HepG2 (cell line): ENCODE measurements around the gene CSNK2A1. TPM values are rescaled to one million over a fixed set of nuclear protein-coding genes. Genes with fewer than 3 reads are reported as not detected.

ENCODE experiments used
- ATAC-seq: fragments of 200-7000 bp; cut with Tn5 transposase; 3 replicates; pipeline ENCODE4 v1.9.1; 2020; ENCODE audit warnings: mild to moderate bottlenecking, moderate library complexity
- BruUV-seq: library from RNA; stranded (reverse); fragments of 400-500 nt; replicated peaks from 2 replicates; lab custom pipeline; 2021; lab: Mats Ljungman, UMichigan
- CTCF ChIA-PET: fragments of 300-600 bp; formaldehyde crosslinking; extraction: SDS; loops from one replicate; lab custom pipeline; 2021; ENCODE audit warnings: low total read pairs, inconsistent platforms, low intra/inter-chr PET ratio; lab: Yijun Ruan, JAX
- POLR2A ChIA-PET: fragments of 350-600 bp; sonication (Branson Sonifier 250); formaldehyde crosslinking; loops from one replicate; lab custom pipeline; 2020; ENCODE audit warnings: antibody characterized with exemption, inconsistent platforms; lab: Yijun Ruan, JAX
- DNase-seq: peaks from one replicate; pipeline ENCODE4 v3.0.0-alpha.2; 2015; ENCODE audit warnings: low spot score
- FAIRE-seq: peaks from 3 replicates; lab custom pipeline; 2011; peaks lifted over from hg19 to GRCh38; lab: Jason Lieb, UNC
- H2AFZ ChIP-seq: one replicate; pipeline ENCODE4 v1.6.1; 2011; ENCODE audit warnings: low read length, inconsistent platforms
- H3K27ac ChIP-seq: fragments of 300-600 bp; 3 replicates; pipeline ENCODE4 v1.8.0; 2011; ENCODE audit warnings: mixed run types, mild to moderate bottlenecking, mixed read lengths, low read length, inconsistent platforms; ENCODE audit not compliant: insufficient read depth; ENCODE audit errors: extremely low read length
- H3K27me3 ChIP-seq, 2 experiments: fragments of 200-600 bp in 1 of 2; 2 replicates in 1 of 2; 3 replicates in 1 of 2; pipeline versions ENCODE4 v1.6.0 to v1.8.0; 2011; ENCODE audit warnings: low read length in 2 of 2, mild to moderate bottlenecking in 2 of 2, moderate library complexity in 2 of 2, inconsistent platforms in 1 of 2; ENCODE audit not compliant: insufficient read depth in 2 of 2, control insufficient read depth in 1 of 2
- H3K36me3 ChIP-seq, 2 experiments: fragments of 200-600 bp in 1 of 2; replicated peaks in 1 of 2; 2 replicates in 1 of 2; 3 replicates in 1 of 2; pipeline versions ENCODE4 v1.5.1 to v1.8.0; 2011; ENCODE audit warnings: low read length in 2 of 2, inconsistent platforms in 1 of 2; ENCODE audit not compliant: insufficient read depth in 2 of 2, control insufficient read depth in 1 of 2
- H3K4me1 ChIP-seq: 2 replicates; pipeline ENCODE4 v1.5.1; 2012; ENCODE audit warnings: low read length, inconsistent platforms; ENCODE audit not compliant: insufficient read depth
- H3K4me2 ChIP-seq: 2 replicates; pipeline ENCODE4 v1.6.0; 2011; ENCODE audit warnings: low read depth, low read length, inconsistent platforms
- H3K4me3 ChIP-seq, 3 experiments: fragments of 200-600 bp in 1 of 3; sonication (generic), shearing (Covaris generic) in 1 of 3; replicated peaks in 1 of 3; 2 replicates each; pipeline ENCODE4 v1.5.1; 2011 to 2016; ENCODE audit warnings: low read length in 3 of 3, inconsistent platforms in 2 of 3, low read depth in 2 of 3, mild to moderate bottlenecking in 2 of 3, control low read depth in 1 of 3, mixed read lengths in 1 of 3; ENCODE audit not compliant: insufficient read depth in 1 of 3
- H3K79me2 ChIP-seq: one replicate; pipeline ENCODE4 v1.6.1; 2011; ENCODE audit warnings: low read length, inconsistent platforms; ENCODE audit not compliant: insufficient read depth
- H3K9ac ChIP-seq: 2 replicates; pipeline ENCODE4 v1.6.0; 2011; ENCODE audit warnings: mild to moderate bottlenecking, low read depth, low read length, inconsistent platforms; ENCODE audit not compliant: insufficient read depth
- H3K9me3 ChIP-seq: 2 replicates; pipeline ENCODE4 v1.5.1; 2012; ENCODE audit warnings: mild to moderate bottlenecking, low read length
- H4K20me1 ChIP-seq: 2 replicates; pipeline ENCODE4 v1.6.0; 2011; ENCODE audit warnings: inconsistent platforms, mild to moderate bottlenecking, low read length, moderate library complexity; ENCODE audit not compliant: insufficient read depth
- CREM ChIP-seq, 2 experiments: sonication (generic) in 1 of 2; formaldehyde crosslinking in 1 of 2; IDR thresholded peaks; 2 replicates each; pipeline versions ENCODE4 v1.4.0 to v1.6.1; 2016 to 2020; ENCODE audit warnings: antibody characterized with exemption in 1 of 2, mild to moderate bottlenecking in 1 of 2, missing genetic modification reagents in 1 of 2
- DRAP1 ChIP-seq: IDR thresholded peaks from 2 replicates; pipeline ENCODE4 v1.6.1; 2016; ENCODE audit warnings: missing genetic modification reagents, missing compliant biosample characterization
- ESRRA ChIP-seq: sonication (generic); formaldehyde crosslinking; IDR thresholded peaks from 2 replicates; pipeline ENCODE4 v1.5.1; 2020; ENCODE audit warnings: mild to moderate bottlenecking, low read depth, missing genetic modification reagents
- HOXA5 ChIP-seq: sonication (generic); formaldehyde crosslinking; IDR thresholded peaks from 2 replicates; pipeline ENCODE4 v1.4.0; 2020; ENCODE audit warnings: missing genetic modification reagents
- NFKBIZ ChIP-seq: IDR thresholded peaks from 2 replicates; pipeline ENCODE4 v1.6.1; 2018; ENCODE audit warnings: missing genetic modification reagents, missing compliant biosample characterization
- POLR2A ChIP-seq, 2 experiments: IDR thresholded peaks; 2 replicates each; pipeline ENCODE4 v1.6.1; 2011; ENCODE audit warnings: low read depth in 2 of 2, low read length in 2 of 2, mild to moderate bottlenecking in 1 of 2, moderate library complexity in 1 of 2; ENCODE audit not compliant: insufficient read depth in 1 of 2
- RAD21 ChIP-seq: fragments of 450-650 bp; formaldehyde crosslinking; IDR thresholded peaks from 2 replicates; pipeline ENCODE4 v1.5.0; 2020; ENCODE audit warnings: mild to moderate bottlenecking
- SAFB2 ChIP-seq: sonication (generic); formaldehyde crosslinking; IDR thresholded peaks from 2 replicates; pipeline ENCODE4 v1.5.1; 2020; ENCODE audit warnings: missing genetic modification reagents, low read depth, mild to moderate bottlenecking, borderline replicate concordance
- TARDBP ChIP-seq: sonication (generic); formaldehyde crosslinking; IDR thresholded peaks from 2 replicates; pipeline ENCODE4 v1.8.0; 2022; ENCODE audit warnings: mild to moderate bottlenecking, missing genetic modification reagents
- THAP8 ChIP-seq: sonication (generic); formaldehyde crosslinking; IDR thresholded peaks from 2 replicates; pipeline ENCODE4 v1.5.1; 2020; ENCODE audit warnings: missing genetic modification reagents, mild to moderate bottlenecking, borderline replicate concordance
- ZFP62 ChIP-seq: sonication (generic); formaldehyde crosslinking; IDR thresholded peaks from 2 replicates; pipeline ENCODE4 v1.4.0; 2020; ENCODE audit warnings: missing genetic modification reagents
- ZIK1 ChIP-seq: sonication (generic); formaldehyde crosslinking; IDR thresholded peaks from 2 replicates; pipeline ENCODE4 v1.5.0; 2020; ENCODE audit warnings: mild to moderate bottlenecking, low read depth, missing genetic modification reagents, borderline replicate concordance
- ZMAT3 ChIP-seq: sonication (generic); formaldehyde crosslinking; conservative IDR thresholded peaks from 2 replicates; pipeline ENCODE4 v1.7.0; 2021; ENCODE audit warnings: missing genetic modification reagents
- ZNF24 ChIP-seq: fragments of 450-650 bp; IDR thresholded peaks from 2 replicates; pipeline ENCODE4 v1.6.1; 2017; ENCODE audit warnings: antibody characterized with exemption, mild to moderate bottlenecking
- ZNF513 ChIP-seq: sonication (generic); formaldehyde crosslinking; conservative IDR thresholded peaks from 2 replicates; pipeline ENCODE4 v1.5.0; 2020; ENCODE audit warnings: missing genetic modification reagents
- ZNF644 ChIP-seq: IDR thresholded peaks from 2 replicates; pipeline ENCODE4 v1.6.1; 2016; ENCODE audit warnings: low read depth
- WGBS: methylation state at CpG from one replicate; pipeline ENCODE4 v1.1.6; 2017; ENCODE audit warnings: low lambda C conversion rate; 5-methylcytosine and 5-hydroxymethylcytosine counted together
- in situ Hi-C: cut with HindIII; loops from 2 replicates; pipeline ENCODE4 v1.10.0; 2017; ENCODE audit warnings: low pct_unique_long_range_greater_than_20kb; ENCODE audit not compliant: extremely low pct_ligation_motif_present
- intact Hi-C: fragments of 100-400 bp; cut with micrococcal nuclease; formaldehyde crosslinking; loops from one replicate; pipeline ENCODE4 v1.10.0; 2022; ENCODE audit not compliant: unreplicated experiment
- polyA plus RNA-seq, 8 experiments: library from polyadenylated mRNA; depleted of rRNA in 3 of 8; stranded (reverse) in 7 of 8; unstranded in 1 of 8; fragments of >200 nt; fragmentation: Illumina TruSeq in 4 of 8; extraction: Trizol in 4 of 8; gene quantifications; 2 replicates each; pipeline versions ENCODE4 v1.2.1 to v1.2.3, GENCODE V29; 2011 to 2016; ENCODE audit warnings: low read depth in 4 of 8, missing spikeins in 1 of 8, mixed read lengths in 1 of 8; ENCODE audit not compliant: insufficient read depth in 1 of 8
- total RNA-seq, 5 experiments: library from RNA; depleted of rRNA; stranded (reverse); fragments of >200 nt; fragmentation: Illumina TruSeq; extraction: Trizol; gene quantifications; 2 replicates each; pipeline ENCODE4 v1.2.3, GENCODE V29; 2016; ENCODE audit warnings: low read depth in 1 of 5

Gene CSNK2A1
- total and polyA plus RNA-seq, 2 of the 13 experiments (the other 11 are each of a cell fraction or from before 2014, with no cell fraction given), result 153 to 231 TPM

GRCh38 chr20:437787-438486 is 105.7 kb downstream of the CSNK2A1 start:
- 99% methylated on average over 6 of the region's 6 CpGs for WGBS
- DNase-seq (no peak), FAIRE-seq (no peak), ATAC-seq (no peak)
- no peaks in the 10 kb centered on the region for H3K79me2 ChIP-seq
- no peaks in the 10 kb centered on the region for H3K27me3 ChIP-seq
- no peaks in the 10 kb centered on the region for H3K9me3 ChIP-seq
- peaks cover 58 to 76% of the 10 kb centered on the region in 2 experiments for H3K36me3 ChIP-seq
- H3K4me1 ChIP-seq, result 0 out of 2 replicates have a peak, but pooled peaks cover 7% of the 10 kb centered on the region
- H3K4me3 ChIP-seq, result no peak overlapping the region
- TF ChIP-seq POLR2A (IDR thresholded peaks at IDR 0.05; ENCODE audit: insufficient read depth in 1 of 2, low read depth in 2 of 2, low read length in 2 of 2) (0 out of 4 replicates have a peak, but pooled peaks of 1 of the 2 experiments have one; percentile 16), CREM (IDR thresholded peaks at IDR 0.05) (no peak), CREM (CRISPR knock-in tag; IDR thresholded peaks at IDR 0.05) (no peak), ZIK1 (CRISPR knock-in tag) (no peak), SAFB2 (CRISPR knock-in tag) (no peak), HOXA5 (CRISPR knock-in tag) (no peak), ZMAT3 (no peak)
- in situ Hi-C loops, result no loop called here
- POLR2A ChIA-PET, result interaction anchor here (0.7 to 1.9 kb wide), 4 partner anchors 22 to 91 kb away, joined by 3 to 7 read pairs (median 4); partner anchors contain the start of gene NRSN2
- no peak overlapping the region for H2AFZ ChIP-seq
- no peak overlapping the region for H3K4me2 ChIP-seq
- no peaks in the 10 kb centered on the region for H4K20me1 ChIP-seq
- BruUV-seq, result no TSS peak
- H3K27ac ChIP-seq, result no peak overlapping the region
- intact Hi-C loops, result no loop called here
- CTCF ChIA-PET, result no interaction called here
- H3K9ac ChIP-seq, result no peak overlapping the region

- no peaks in the 10 kb centered on the region for H4K20me1 ChIP-seq
- 0 out of 2 replicates have a peak, but pooled peaks cover 7% of the 10 kb centered on the region for H3K4me1 ChIP-seq
- H3K4me3 ChIP-seq, result no peak overlapping the region
- no peak overlapping the region for H2AFZ ChIP-seq
- intact Hi-C loops, result no loop called here
- DNase-seq (no peak), ATAC-seq (no peak), FAIRE-seq (no peak)
- no peaks in the 10 kb centered on the region for H3K9me3 ChIP-seq
- ChIA-PET CTCF (interaction anchor here (1.0 kb wide), 1 partner anchor 82 kb away, joined by 3 read pairs; no protein-coding TSS in a partner anchor), POLR2A (interaction anchor here (1.1 kb wide), 1 partner anchor 89 kb away, joined by 3 read pairs; no protein-coding TSS in a partner anchor)
- H3K36me3 ChIP-seq, result peaks cover 53 to 64% of the 10 kb centered on the region in 2 experiments
- in situ Hi-C loops, result no loop called here
- H3K9ac ChIP-seq, result no peak overlapping the region
- no peaks in the 10 kb centered on the region for H3K27me3 ChIP-seq
- 98% methylated on average over 5 of the region's 5 CpGs for WGBS
- BruUV-seq, result no TSS peak
- no peak overlapping the region for H3K4me2 ChIP-seq
- H3K27ac ChIP-seq, result no peak overlapping the region
- H3K79me2 ChIP-seq, result no peaks in the 10 kb centered on the region
- TF ChIP-seq ZNF644 (CRISPR knock-in tag) (no peak), RAD21 (CRISPR knock-in tag) (no peak), THAP8 (CRISPR knock-in tag) (no peak), ZFP62 (CRISPR knock-in tag) (no peak), DRAP1 (CRISPR knock-in tag) (no peak), ZNF513 (CRISPR knock-in tag) (no peak), NFKBIZ (CRISPR knock-in tag) (no peak), TARDBP (CRISPR knock-in tag) (no peak), ESRRA (CRISPR knock-in tag) (no peak), ZNF24 (no peak)
Measured at GRCh38 chr20:436476-436875, 107.1 kb downstream of the CSNK2A1 start.
